HFFc6 (cell line): ENCODE results near the gene NLN. TPM values are rescaled to one million over a fixed set of nuclear protein-coding genes. Genes with fewer than 3 reads are reported as not detected.
A peak's percentile ranks its signal among the peaks of the same experiment; 100 is the strongest.
"Not testable (repeated sequence)": the region's sequence is repeated elsewhere in the genome, so short reads cannot be mapped to it uniquely, and the experiment has no call there.

Source experiments
- DNase-seq: peaks from one replicate; pipeline ENCODE4 v3.0.0-alpha.2; 2018
- H3K27ac Mint-ChIP-seq: 2 replicates; pipeline ENCODE4 v1.8.0; 2020; ENCODE audit warnings: mild to moderate bottlenecking, mixed read lengths
- H3K27me3 Mint-ChIP-seq: 2 replicates; pipeline ENCODE4 v1.8.0; 2021; ENCODE audit warnings: mild to moderate bottlenecking, moderate library complexity, mixed read lengths; ENCODE audit not compliant: insufficient read depth
- H3K36me3 Mint-ChIP-seq: 2 replicates; pipeline ENCODE4 v1.8.0; 2021; ENCODE audit warnings: low read depth, mixed read lengths
- H3K4me1 Mint-ChIP-seq: 2 replicates; pipeline ENCODE4 v1.8.0; 2020; ENCODE audit warnings: low read depth, mixed read lengths
- H3K4me3 Mint-ChIP-seq: 2 replicates; pipeline ENCODE4 v1.8.0; 2020; ENCODE audit warnings: mild to moderate bottlenecking, moderate library complexity, mixed read lengths
- H3K9me3 Mint-ChIP-seq: 2 replicates; pipeline ENCODE4 v1.8.0; 2020; ENCODE audit warnings: mild to moderate bottlenecking, mixed read lengths
- total RNA-seq, 6 experiments: library from RNA; stranded (reverse); fragmentation: NEBNext Ultra II Directional; extraction: Animal tissue kit (Norgen Biotek cat#: 25700); gene quantifications; 2 replicates in 1 of 6; 3 replicates in 5 of 6; pipeline ENCODE4 v1.2.3, GENCODE V29; 2021
- TF ChIP-seq, protein P1 (sequence below): fragments of 200-600 bp; sonication (generic); IDR thresholded peaks from 2 replicates; pipeline ENCODE4 v1.5.0; 2021; ENCODE audit warnings: antibody characterized with exemption, mild to moderate bottlenecking

Gene NLN
- total RNA-seq, 6 experiments from 2014 or later, result 47.9 to 62.0 (median 57.1) TPM

- DNase-seq, result no peak
- Mint-ChIP-seq H3K27ac (peak overlapping the region; percentile 46; the same call in 1 of the 2 replicates), H3K36me3 (no peaks in the 10 kb centered on the region), H3K27me3 (no peaks in the 10 kb centered on the region; the same call in 1 of the 2 replicates), H3K4me1 (peaks cover 55% of the 10 kb centered on the region), H3K4me3 (no peak overlapping the region), H3K9me3 (no peaks in the 10 kb centered on the region)
- TF ChIP-seq, protein P1, sequence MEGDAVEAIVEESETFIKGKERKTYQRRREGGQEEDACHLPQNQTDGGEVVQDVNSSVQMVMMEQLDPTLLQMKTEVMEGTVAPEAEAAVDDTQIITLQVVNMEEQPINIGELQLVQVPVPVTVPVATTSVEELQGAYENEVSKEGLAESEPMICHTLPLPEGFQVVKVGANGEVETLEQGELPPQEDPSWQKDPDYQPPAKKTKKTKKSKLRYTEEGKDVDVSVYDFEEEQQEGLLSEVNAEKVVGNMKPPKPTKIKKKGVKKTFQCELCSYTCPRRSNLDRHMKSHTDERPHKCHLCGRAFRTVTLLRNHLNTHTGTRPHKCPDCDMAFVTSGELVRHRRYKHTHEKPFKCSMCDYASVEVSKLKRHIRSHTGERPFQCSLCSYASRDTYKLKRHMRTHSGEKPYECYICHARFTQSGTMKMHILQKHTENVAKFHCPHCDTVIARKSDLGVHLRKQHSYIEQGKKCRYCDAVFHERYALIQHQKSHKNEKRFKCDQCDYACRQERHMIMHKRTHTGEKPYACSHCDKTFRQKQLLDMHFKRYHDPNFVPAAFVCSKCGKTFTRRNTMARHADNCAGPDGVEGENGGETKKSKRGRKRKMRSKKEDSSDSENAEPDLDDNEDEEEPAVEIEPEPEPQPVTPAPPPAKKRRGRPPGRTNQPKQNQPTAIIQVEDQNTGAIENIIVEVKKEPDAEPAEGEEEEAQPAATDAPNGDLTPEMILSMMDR, result no peak
These were observed 111.8 kb downstream of the NLN start for GRCh38 chr5:65833780-65834179.

DNA sequence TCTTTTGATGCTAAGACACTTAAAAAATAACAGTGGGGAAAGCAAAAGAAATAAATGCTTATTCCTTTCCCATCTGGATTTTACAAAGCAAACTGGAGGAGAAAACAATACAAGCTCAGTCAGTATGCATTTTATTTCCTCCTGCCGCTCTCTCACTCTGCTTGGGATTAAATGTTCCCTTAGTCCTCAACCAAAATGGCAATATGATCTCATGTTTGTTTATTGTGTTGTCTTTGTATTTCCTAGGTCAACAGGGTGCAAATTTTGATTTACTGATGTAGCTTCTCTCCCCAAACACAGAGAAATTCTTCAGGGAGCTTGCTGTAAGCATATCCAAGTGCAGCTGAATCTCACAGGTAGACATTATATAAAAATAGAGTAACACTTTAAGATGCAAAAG is 112.3 kb downstream of the NLN start:
- no peak overlapping the region for H3K4me3 Mint-ChIP-seq
- DNase-seq, result no peak
- 0 out of 2 replicates have a peak, but pooled peaks cover 2% of the 10 kb centered on the region for H3K36me3 Mint-ChIP-seq
- TF ChIP-seq, protein P1, result no peak
- no peaks in the 10 kb centered on the region; the same call in 1 of the 2 replicates for H3K27me3 Mint-ChIP-seq
- no peaks in the 10 kb centered on the region for H3K9me3 Mint-ChIP-seq
- H3K4me1 Mint-ChIP-seq, result peaks cover 50% of the 10 kb centered on the region
- peak overlapping the region; percentile 46; the same call in 1 of the 2 replicates for H3K27ac Mint-ChIP-seq

DNA sequence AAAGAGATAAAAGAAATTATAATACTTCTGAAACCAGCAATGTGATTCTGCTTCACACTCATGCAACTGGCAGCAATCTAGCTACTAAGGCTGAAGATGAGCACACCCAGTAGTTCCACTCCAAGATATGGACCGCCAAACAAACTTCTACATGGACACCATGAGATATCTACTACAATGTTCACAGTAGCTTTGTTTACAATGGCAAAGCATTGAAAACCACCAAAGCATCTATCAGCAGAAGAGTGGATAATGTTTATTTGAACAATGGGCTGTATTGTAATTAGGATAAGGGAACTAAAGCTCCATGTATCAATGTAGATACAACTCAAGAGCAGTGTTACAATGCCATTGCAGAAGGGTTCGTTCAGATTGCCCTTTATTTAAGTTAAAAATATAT is 113.2 kb downstream of the NLN start:
- Mint-ChIP-seq H3K4me1 (peaks cover 46% of the 10 kb centered on the region), H3K9me3 (no peaks in the 10 kb centered on the region), H3K27me3 (no peaks in the 10 kb centered on the region; the same call in 1 of the 2 replicates), H3K36me3 (0 out of 2 replicates have a peak, but pooled peaks cover 5% of the 10 kb centered on the region), H3K27ac (no peak overlapping the region), H3K4me3 (no peak overlapping the region)
- no peak for DNase-seq
- TF ChIP-seq, protein P1, result no peak

DNA sequence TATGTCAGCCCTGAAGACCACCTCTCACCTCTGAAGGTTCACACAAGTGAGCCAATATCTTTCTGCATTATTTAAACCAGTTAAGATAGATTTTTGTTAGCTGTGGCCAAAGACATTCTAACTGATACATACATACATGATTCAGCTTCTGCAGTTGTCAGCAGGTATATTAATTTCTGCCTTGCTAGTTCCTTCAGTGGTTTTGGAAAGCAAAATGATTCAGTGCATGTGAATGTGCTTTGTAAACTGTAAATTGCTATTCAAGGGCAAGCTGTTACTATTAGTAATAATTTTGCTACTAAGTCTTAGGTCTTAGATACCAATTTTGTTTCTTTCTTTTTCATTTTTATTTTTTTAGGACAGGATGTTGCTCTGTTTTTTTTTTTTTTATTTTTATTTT is 115.1 kb downstream of the NLN start:
- Mint-ChIP-seq H3K36me3 (peaks cover 5% of the 10 kb centered on the region; the same call in 1 of the 2 replicates), H3K27me3 (no peaks in the 10 kb centered on the region; the same call in 1 of the 2 replicates), H3K27ac (peak overlapping the region; percentile 78), H3K4me1 (peaks cover 35% of the 10 kb centered on the region), H3K4me3 (no peak overlapping the region), H3K9me3 (no peaks in the 10 kb centered on the region)
- TF ChIP-seq, protein P1, result no peak
- peak; percentile 85 for DNase-seq

DNA sequence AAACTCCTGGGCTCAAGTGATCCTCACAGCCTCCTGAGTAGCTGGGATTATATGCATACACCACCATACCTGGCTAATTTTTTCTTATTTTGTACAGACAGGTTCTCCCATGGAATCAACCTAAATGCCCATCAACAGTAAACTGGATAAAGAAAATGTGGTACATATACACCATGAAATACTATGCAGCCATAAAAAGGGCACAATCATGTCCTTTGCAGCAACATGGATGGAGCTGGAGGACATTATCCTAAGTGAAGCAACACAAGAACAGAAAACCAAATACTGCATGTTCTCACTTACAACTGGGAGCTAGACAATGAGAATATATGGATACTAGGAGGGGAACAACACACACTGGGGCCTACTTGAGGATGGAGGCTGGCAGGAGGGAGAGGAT is 117.2 kb downstream of the NLN start:
- Mint-ChIP-seq H3K36me3 (peaks cover 17% of the 10 kb centered on the region; the same call in 1 of the 2 replicates), H3K4me1 (peaks cover 26% of the 10 kb centered on the region)
- not testable (repeated sequence) for H3K4me3 Mint-ChIP-seq, DNase-seq, H3K27ac Mint-ChIP-seq, H3K9me3 Mint-ChIP-seq, H3K27me3 Mint-ChIP-seq

- no peak overlapping the region for H3K27ac Mint-ChIP-seq
- TF ChIP-seq, protein P1, result no peak
- peaks cover 17% of the 10 kb centered on the region; the same call in 1 of the 2 replicates for H3K36me3 Mint-ChIP-seq
- H3K9me3 Mint-ChIP-seq, result no peaks in the 10 kb centered on the region
- peaks cover 18% of the 10 kb centered on the region for H3K4me1 Mint-ChIP-seq
- no peak overlapping the region for H3K4me3 Mint-ChIP-seq
- no peak for DNase-seq
- H3K27me3 Mint-ChIP-seq, result peaks cover 3% of the 10 kb centered on the region; the same call in 1 of the 2 replicates
These were observed 118.1 kb downstream of the NLN start for GRCh38 chr5:65840071-65840470.

GRCh38 chr5:65844763-65845162 is 122.8 kb downstream of the NLN start:
- H3K9me3 Mint-ChIP-seq, DNase-seq, H3K27me3 Mint-ChIP-seq, H3K4me1 Mint-ChIP-seq, H3K27ac Mint-ChIP-seq, H3K4me3 Mint-ChIP-seq: not testable (repeated sequence)
- peaks cover 19% of the 10 kb centered on the region; the same call in 1 of the 2 replicates for H3K36me3 Mint-ChIP-seq
